GM18505 (cell line): ENCODE measurements around the gene THRSP.
"Not testable (repeated sequence)": the region's sequence is repeated elsewhere in the genome, so short reads cannot be mapped to it uniquely, and the experiment has no call there.

ENCODE experiments used
- ATAC-seq: cut with Tn5 transposase; IDR thresholded peaks from one replicate; pipeline ENCODE4 v1.9.1; 2021; ENCODE audit not compliant: unreplicated experiment
- POLR2A ChIP-seq: IDR thresholded peaks from 4 replicates; pipeline ENCODE4 v1.6.1; 2011; ENCODE audit warnings: borderline replicate concordance; ENCODE audit not compliant: insufficient read depth, insufficient read length; ENCODE audit errors: extremely low read depth

Gene THRSP

DNA sequence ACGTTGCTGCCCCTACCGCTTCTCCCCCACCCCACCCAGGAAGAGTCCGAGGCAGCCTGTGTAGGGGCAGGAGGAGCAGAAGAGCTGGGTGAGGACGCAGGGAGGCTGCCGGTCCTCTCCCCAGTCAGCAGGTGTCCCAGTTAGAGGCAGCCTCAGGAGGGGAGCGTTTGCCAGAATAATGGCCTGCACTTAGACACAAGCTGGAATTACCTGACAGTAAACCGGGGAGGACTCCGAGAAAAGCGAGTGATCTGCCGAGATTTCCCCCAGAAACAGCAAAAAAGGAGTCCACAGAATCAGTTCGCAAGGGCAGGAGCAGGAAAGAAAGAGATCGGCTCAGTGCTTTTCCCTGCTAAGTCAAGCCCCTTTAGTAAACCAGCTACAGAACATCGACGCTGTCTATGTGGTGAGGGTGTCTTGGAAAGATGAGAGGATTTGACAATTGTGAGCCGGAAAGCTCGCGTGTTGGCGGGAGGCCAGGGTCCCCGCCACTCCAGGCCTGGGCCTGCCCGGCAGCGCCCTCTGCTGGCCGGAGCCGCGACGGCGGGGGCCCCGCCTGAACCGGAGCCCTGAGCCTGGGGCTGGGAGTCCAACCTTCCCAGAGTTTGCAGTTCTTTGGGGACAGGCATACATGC, 17.7 kb upstream of the THRSP start:
- peak; percentile 68 for ATAC-seq
- no peak for TF ChIP-seq POLR2A

DNA sequence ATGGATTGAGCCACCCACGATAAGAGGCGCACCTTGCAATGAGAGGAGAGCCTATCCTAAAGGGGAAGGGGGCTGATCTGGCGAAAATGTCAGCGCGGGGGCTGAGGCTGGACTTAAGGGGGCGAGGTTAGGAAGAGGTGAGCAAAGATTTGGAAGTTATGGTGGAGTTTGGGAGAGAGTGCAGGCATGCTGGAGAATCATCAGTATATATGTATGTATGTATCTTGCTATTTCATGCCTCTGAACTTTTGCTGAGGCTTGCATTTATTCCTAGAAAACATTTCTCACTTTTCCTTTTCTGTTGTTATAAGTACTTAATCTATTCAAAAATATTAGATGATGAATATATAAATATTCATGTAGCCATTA, 17.2 kb upstream of the THRSP start:
- no peak for ATAC-seq

DNA sequence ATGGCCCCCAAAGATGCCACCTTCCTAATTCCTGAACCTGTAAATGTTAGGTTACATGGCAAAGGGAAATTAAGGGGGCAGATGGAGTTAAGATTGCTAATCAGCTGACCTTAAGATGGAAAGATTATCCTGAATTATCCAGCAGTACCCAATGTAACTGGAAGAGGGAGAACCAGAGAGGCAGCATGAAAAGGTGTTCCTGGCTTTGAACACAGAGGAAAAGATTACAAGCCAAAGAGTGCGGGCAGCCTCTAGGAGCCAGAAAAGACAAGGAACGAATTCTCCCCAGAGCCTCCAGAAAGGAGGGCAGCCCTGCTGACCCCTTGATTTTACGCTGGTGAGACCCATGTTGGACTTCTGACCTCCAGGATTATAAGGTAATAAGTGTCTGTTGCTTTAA, 15.1 kb upstream of the THRSP start:
- ATAC-seq: no peak
- TF ChIP-seq POLR2A: no peak

More for the DNA sequence above, 17.2 kb upstream of the THRSP start:
- TF ChIP-seq POLR2A: no peak

DNA sequence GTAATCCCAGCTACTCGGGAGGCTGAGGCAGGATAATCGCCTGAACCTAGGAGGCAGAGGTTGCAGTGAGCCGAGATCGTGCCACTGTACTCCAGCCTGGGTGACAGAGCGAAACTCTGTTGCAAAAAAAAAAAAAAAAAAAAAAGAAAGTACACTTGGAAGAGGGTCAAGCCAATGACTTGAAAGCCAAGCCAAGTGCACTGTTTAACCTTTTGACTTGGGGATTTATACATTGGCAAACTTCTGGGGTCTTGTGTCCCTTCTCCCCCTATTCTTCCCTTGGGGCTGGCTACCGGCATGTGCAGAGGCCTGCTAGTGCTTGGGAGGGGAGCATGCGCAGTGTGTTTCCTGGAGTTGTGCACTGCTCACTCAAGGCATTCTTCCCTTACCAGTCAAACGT, 14.3 kb upstream of the THRSP start:
- no peak for ATAC-seq
- TF ChIP-seq POLR2A: no peak

DNA sequence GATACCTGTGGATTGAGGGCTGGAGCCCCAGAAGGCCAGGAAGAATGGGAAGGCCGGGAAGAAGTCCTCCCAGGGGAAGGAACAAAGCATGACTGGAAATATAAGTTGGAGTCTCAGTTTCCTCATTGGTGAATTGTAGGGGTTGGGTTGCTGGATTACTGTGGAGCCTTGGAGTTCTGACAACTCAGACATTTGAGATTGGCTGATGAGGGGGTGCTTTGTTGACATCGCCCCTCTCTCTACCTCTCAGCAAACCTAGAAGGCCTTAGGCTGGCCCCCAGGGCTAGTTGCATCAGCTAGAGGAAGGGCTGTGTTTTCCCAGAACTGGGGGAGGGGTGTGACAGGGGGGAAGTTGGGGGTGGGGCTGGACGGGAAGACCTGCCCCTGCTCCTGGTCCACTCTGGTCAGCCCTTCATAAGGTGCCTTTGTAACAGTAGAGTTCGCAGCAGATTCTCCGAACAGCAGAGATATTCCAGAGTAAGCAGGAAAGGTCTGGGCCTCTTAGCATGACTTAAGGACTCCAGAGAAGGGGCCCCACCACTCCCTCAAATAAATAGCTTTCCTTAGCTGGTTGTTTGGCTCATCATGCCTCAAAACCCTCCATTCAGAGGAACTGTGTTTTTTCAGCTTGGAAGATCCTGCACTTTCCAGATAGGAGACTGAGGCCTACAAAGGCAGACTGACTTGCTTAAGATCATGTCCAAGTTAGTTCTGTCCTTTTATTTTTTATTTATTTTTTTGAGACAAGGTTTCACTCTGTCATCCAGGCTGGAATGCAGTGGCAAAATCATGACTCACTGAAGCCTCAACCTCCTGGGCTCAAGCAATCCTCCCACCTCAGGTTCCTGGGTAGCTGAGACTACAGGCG, 12.5 kb upstream of the THRSP start:
- no peak for TF ChIP-seq POLR2A
- ATAC-seq: no peak

DNA sequence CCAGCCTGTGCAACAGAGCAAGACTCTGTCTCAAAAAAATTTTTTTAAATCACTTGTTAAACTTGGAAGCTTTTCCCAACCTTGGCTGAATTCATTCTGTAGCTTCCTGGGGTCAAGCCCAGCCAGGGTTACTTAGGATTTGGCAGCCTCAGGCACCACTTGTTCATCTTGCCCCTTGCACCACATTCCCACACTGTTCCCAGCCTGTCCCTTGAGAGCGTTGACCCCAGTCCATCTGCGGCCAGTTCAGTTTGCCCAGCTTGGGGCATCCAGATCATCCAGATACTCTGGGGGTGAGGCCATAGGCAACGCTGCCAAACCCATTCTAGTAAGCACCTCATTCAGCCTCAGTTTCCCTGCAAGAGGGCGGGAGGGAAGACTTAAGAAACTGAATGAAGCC, 8.7 kb upstream of the THRSP start:
- no peak for ATAC-seq
- no peak for TF ChIP-seq POLR2A

DNA sequence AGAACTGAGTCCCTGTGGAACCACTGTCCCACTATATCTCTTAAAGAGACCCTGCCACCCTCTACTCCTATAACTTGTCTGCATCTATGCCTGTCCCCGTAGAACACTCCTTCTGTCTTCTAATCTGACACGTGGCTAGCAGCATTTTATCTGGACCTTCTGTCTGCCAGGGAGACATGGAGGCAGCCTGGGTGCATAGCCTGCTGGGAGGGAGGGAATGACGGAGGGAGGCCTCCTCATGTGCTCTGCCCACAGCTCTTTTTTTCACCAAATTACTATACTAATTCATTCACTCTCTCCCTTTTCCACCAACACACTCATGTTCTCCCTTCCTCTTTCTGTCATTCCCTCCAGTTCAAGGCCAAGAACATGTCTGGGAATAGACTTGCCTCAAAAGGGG, 7.6 kb upstream of the THRSP start:
- no peak for TF ChIP-seq POLR2A
- no peak for ATAC-seq

DNA sequence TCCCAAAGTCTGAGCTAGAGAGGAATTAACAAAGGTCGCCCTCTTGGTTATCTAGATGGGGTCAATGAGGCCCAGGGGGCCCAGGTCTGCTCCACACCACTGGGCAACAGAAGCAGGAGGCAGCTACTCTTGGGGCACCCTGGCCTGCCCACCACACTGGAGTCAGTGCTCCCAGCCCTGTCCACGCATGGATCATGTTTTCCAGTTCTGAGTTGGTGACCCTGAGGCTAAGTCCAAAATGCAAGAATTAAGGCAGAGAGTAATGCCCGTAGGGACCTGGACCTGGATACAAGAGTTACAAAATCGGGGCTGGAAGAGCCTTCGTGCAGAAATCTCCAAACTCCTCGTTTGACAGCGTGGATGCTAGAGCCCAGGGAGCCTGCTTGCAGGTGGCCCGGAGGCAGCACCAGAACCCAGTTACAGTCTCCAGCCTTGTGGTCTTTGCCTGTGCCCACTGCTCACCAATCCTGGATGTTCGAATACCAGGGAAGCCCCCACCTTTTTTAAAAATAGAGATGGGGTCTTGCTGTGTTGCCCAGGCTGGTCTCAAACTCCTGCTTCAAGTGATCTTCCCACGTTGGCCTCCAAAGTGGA, 6.1 kb upstream of the THRSP start:
- TF ChIP-seq POLR2A: no peak
- ATAC-seq: no peak

DNA sequence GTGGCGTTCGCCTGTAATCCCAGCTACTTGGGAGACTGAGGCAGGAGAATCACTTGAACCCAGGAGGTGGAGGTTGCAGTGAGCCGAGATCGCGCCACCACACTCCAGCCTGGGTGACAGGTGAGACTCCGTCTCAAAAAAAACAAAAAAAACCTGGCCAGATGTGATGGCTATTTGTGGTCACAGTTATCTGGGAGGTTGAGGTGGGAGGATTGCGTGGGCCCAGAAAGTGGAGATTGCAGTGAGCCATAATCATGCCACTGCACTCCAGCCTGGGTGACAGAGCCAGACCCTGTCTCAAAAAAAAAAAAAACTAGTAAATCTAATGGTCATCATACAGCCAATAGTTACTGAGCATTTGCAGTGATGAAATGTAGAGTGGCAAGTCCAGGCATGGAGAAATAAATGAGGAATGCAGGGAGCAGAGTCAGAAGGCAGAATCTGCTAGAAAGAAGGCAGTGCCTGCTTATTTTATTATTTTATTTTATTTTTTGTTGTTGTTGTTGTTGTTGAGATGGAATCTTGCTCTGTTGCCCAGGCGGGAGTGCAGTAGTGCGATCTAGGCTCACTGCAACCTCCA, 3.8 kb upstream of the THRSP start:
- ATAC-seq: not testable (repeated sequence)

DNA sequence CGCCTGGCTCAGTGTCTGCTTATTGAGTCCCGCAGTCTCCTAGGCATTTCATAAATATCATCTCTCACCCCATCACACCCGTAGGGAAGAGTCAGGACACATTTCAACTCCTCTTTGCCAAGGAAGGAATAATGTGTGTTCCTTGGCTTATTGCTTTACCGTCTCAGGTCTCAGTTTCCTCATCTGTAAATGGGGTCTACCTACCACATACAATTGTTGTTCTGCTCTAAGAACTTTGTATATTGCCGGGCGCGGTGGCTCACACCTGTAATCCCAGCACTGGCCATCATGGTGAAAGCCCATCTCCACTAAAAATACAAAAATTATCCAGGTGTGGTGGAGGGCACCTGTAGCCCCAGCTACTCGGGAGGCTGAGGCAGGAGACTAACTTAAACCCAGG, 3.1 kb upstream of the THRSP start:
- no peak for TF ChIP-seq POLR2A
- no peak for ATAC-seq

DNA sequence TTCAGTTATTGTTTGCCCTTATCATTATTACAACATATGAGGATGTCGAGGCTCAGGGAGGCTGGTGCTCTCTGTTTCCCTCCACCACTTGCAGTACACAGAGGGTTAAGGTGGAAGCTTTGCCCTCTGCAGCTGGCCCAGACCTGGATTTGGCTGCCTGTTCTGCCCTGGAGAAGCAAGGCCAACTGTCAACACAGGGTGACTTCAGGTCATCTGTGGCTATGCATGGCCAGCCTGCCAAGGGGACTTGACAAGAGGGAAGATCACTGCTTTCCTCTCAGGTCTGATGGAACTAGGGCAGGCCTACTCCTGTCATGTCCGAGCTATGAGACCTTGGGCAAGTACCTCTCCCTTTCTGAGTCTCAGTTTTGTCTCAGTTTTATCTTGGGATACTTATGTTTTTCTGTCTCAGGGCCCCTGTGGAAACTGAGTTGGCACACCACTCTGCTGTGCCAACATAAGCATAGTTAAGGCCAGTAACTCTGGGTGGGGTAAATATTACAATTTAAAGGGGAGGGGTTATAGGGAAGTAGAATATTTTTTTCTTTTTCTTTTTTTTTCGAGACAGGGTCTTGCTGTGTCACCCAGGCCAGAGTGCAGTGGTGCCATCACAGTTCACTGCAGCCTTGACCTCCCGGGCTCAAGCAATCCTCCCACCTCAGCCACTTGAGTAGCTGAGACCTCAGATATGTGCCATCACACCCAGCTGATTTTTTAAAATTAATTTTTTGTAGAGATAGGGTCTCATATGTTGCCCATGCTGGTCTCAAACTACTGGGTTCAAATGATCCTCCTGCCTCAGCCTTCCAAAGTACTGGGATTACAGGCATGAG, 2.4 kb upstream of the THRSP start:
- TF ChIP-seq POLR2A: no peak
- ATAC-seq: no peak

DNA sequence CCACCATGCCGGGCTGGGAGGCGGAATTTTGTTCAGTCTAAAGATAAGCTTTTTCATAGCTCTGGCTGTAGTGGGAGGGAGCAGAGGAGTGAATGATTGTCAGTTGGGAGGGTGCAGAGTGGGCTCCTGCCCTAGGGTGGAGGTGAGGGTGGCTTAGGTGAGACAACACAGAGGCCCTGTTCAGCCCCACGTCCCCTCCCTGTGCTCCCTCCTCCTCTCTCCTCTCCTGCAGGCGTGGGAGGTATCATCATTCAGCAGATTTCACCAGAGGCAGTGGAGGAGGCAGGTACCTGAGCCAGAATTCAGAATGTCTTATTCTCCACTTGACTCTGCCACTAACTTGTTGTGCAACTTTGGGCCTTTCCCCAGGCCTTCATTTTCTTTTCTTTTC, 1.7 kb upstream of the THRSP start:
- ATAC-seq: no peak
- TF ChIP-seq POLR2A: no peak

DNA sequence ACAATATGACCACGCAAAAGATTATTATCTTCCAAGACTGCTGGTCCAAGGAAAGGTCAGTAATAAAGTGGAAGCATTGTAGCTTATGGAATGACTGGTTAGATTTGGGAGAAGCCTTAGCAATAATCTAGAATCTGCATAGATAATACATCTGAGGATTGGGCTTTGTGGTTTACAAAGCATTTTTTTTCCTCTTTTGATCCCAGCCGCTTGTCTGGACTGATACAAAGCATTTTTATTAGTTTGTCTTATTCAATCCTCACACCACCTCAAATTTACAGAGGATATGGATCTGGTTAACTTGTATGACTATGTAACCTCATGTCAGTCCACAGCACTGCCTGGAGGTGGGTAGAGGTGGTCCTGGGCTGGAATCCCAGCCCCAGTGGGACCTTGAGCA, 990 bp upstream of the THRSP start:
- no peak for ATAC-seq
- TF ChIP-seq POLR2A: no peak

DNA sequence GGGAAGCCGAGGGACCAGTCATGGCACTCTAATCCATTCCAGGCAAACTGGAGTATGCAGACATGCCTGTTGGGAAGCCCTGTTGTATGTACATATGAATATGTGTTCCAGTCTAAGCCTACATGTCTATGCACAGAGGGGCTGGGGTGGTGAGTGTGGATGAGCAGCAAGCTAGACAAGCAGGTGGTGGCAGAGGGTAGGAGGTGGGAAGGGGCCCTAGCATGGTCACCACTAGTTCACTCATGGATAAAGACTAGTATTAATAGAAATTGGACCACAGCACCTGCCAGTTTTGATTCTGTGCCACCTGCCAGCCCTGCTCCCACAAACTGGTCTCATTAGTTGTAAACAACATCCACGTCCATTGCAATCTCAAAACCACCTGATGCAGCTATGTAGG, 1.5 kb downstream of the THRSP start:
- ATAC-seq: no peak
- TF ChIP-seq POLR2A: no peak

DNA sequence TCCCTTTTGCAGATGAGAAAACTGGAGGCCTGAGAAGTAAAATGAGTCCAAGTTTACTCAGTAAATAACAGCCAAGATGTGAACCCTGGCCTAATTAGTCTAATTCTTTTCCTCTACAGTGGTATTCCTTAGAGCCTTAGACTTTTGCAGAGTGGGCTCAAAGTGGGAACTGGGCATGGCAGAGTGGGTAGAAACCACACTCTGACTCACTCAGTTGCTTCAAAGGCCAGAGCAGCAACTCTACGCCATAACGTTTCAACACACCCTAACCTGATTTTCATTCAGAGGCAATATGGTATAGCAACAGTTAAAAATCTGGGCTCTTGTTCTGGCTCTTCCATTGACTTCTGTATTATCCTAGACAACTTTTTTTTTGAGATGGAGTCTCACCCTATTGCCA, 2.8 kb downstream of the THRSP start:
- ATAC-seq: no peak
- no peak for TF ChIP-seq POLR2A
